Esophagus muscularis mucosa (tissue), 3 donors: Measurements from ENCODE around the gene ALG12.

Experiments
- POLR2A ChIP-seq: fragments of 450-650 bp; IDR thresholded peaks from one replicate; pipeline ENCODE4 v1.6.1; 2017; ENCODE audit warnings: antibody characterized with exemption, moderate library complexity, mild to moderate bottlenecking, low read depth
- POLR2AphosphoS5 ChIP-seq, 2 donors: sonication (generic); formaldehyde crosslinking; IDR thresholded peaks; one replicate each; pipeline ENCODE4 v1.6.1; 2017; ENCODE audit warnings: antibody characterized with exemption in 2 of 2
- TF ChIP-seq, protein P1 (sequence below), 3 experiments: fragments of 200-600 bp in 2 of 3; fragments of 450-650 bp in 1 of 3; sonication (generic) in 2 of 3; IDR thresholded peaks; one replicate each; pipeline ENCODE4 v1.5.1; 2017 to 2019; ENCODE audit warnings: antibody characterized with exemption in 3 of 3, mild to moderate bottlenecking in 2 of 3, moderate library complexity in 1 of 3

DNA sequence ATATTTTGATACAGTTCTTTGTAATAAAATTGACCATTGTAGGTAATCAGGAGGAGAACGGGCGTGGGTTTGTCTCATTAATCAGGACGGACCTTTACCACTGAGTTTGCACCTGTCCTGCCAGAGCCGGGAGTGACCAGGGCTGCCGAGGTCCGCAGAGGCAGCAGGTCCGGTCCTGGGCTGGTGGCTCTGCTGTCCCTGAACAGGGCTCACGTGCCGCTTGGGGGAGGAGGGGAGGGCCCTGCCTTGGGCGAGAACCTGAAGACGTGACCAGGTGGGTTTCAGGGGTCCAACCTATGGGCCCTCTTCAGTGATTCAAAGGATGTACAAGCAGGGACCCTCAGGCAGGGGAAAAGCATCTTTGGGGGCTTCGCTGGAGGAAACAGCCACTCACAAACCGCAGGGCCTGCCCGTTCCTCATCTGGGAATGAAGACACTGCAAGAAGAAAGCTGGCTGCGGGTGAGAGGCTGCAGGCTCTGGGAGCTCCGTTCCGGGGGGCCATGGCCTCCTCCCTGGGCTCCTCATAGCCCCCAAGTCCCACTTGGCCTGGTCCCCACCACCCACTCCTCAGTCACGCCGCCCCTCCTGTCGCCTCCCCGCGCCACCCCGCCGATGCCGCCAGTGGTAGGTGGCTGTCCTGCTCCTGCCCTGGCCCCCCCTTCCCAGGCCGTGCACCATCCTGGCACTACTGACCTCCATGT, 9.4 kb upstream of the ALG12 start:
- TF ChIP-seq, protein P1, sequence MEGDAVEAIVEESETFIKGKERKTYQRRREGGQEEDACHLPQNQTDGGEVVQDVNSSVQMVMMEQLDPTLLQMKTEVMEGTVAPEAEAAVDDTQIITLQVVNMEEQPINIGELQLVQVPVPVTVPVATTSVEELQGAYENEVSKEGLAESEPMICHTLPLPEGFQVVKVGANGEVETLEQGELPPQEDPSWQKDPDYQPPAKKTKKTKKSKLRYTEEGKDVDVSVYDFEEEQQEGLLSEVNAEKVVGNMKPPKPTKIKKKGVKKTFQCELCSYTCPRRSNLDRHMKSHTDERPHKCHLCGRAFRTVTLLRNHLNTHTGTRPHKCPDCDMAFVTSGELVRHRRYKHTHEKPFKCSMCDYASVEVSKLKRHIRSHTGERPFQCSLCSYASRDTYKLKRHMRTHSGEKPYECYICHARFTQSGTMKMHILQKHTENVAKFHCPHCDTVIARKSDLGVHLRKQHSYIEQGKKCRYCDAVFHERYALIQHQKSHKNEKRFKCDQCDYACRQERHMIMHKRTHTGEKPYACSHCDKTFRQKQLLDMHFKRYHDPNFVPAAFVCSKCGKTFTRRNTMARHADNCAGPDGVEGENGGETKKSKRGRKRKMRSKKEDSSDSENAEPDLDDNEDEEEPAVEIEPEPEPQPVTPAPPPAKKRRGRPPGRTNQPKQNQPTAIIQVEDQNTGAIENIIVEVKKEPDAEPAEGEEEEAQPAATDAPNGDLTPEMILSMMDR (IDR thresholded peaks at IDR 0.05): no peak
- TF ChIP-seq POLR2A: no peak
- TF ChIP-seq POLR2AphosphoS5 (IDR thresholded peaks at IDR 0.05): no peak
